HepG2 (cell line): Measurements from ENCODE around the gene ELOVL5. TPM values are rescaled to one million over a fixed set of nuclear protein-coding genes. Genes with fewer than 3 reads are reported as not detected.

ENCODE experiments used
- ATF7 ChIP-seq, 2 experiments: fragments of 450-650 bp in 1 of 2; sonication (generic) in 1 of 2; formaldehyde crosslinking in 1 of 2; IDR thresholded peaks; 2 replicates each; pipeline versions ENCODE4 v1.4.0 to v1.6.1; 2016 to 2020; ENCODE audit warnings: antibody characterized with exemption in 1 of 2, mild to moderate bottlenecking in 1 of 2, missing genetic modification reagents in 1 of 2
- CHD4 ChIP-seq: fragments of 200-600 bp; sonication (generic); IDR thresholded peaks from 2 replicates; pipeline ENCODE4 v1.7.0; 2017; ENCODE audit warnings: mild to moderate bottlenecking, low read length, borderline replicate concordance
- GFI1 ChIP-seq: sonication (generic); formaldehyde crosslinking; IDR thresholded peaks from 2 replicates; pipeline ENCODE4 v1.5.0; 2020; ENCODE audit warnings: missing genetic modification reagents, mild to moderate bottlenecking, borderline replicate concordance
- GTF3A ChIP-seq: sonication (generic); formaldehyde crosslinking; conservative IDR thresholded peaks from 2 replicates; pipeline ENCODE4 v1.4.0; 2020; ENCODE audit warnings: mild to moderate bottlenecking, missing genetic modification reagents
- GZF1 ChIP-seq: sonication (generic); formaldehyde crosslinking; IDR thresholded peaks from 2 replicates; pipeline ENCODE4 v1.5.1; 2020; ENCODE audit warnings: mild to moderate bottlenecking, missing genetic modification reagents
- HDAC1 ChIP-seq: sonication (generic); formaldehyde crosslinking; IDR thresholded peaks from 2 replicates; pipeline ENCODE4 v1.5.1; 2020; ENCODE audit warnings: mild to moderate bottlenecking, missing genetic modification reagents
- HMG20B ChIP-seq: conservative IDR thresholded peaks from 2 replicates; pipeline ENCODE4 v1.6.1; 2016; ENCODE audit warnings: missing genetic modification reagents, missing compliant biosample characterization
- JDP2 ChIP-seq: sonication (generic); formaldehyde crosslinking; IDR thresholded peaks from 2 replicates; pipeline ENCODE4 v1.8.1; 2022; ENCODE audit warnings: missing genetic modification reagents, borderline replicate concordance
- MAFF ChIP-seq: IDR thresholded peaks from 2 replicates; pipeline ENCODE4 v1.6.1; 2011; ENCODE audit warnings: low read depth, low read length, improper control_type of control experiment
- MTF2 ChIP-seq: sonication (generic); formaldehyde crosslinking; IDR thresholded peaks from 2 replicates; pipeline ENCODE4 v1.5.0; 2020; ENCODE audit warnings: missing genetic modification reagents, borderline replicate concordance
- MXD4 ChIP-seq: IDR thresholded peaks from 2 replicates; pipeline ENCODE4 v1.6.1; 2016; ENCODE audit warnings: mild to moderate bottlenecking, missing biosample characterization, missing genetic modification reagents
- NR2F6 ChIP-seq, 2 experiments: IDR thresholded peaks; 2 replicates each; pipeline ENCODE4 v1.6.1; 2016; ENCODE audit warnings: antibody characterized with exemption in 1 of 2, mild to moderate bottlenecking in 1 of 2
- RAD51 ChIP-seq: fragments of 450-650 bp; IDR thresholded peaks from 2 replicates; pipeline ENCODE4 v1.6.1; 2016; ENCODE audit warnings: borderline replicate concordance
- RXRB ChIP-seq: IDR thresholded peaks from 2 replicates; pipeline ENCODE4 v1.6.1; 2016; ENCODE audit warnings: borderline replicate concordance, missing genetic modification reagents, missing compliant biosample characterization
- SAP130 ChIP-seq: IDR thresholded peaks from 2 replicates; pipeline ENCODE4 v1.6.1; 2016; ENCODE audit warnings: low read depth
- SPEN ChIP-seq: sonication (generic); formaldehyde crosslinking; IDR thresholded peaks from 2 replicates; pipeline ENCODE4 v1.5.1; 2020; ENCODE audit warnings: low read depth, mild to moderate bottlenecking, missing genetic modification reagents
- SSRP1 ChIP-seq: IDR thresholded peaks from 2 replicates; pipeline ENCODE4 v1.6.1; 2016; ENCODE audit warnings: control low read depth
- ZNF441 ChIP-seq: sonication (generic); formaldehyde crosslinking; IDR thresholded peaks from 2 replicates; pipeline ENCODE4 v1.7.0; 2021; ENCODE audit warnings: missing genetic modification reagents, borderline replicate concordance
- ZNF510 ChIP-seq: sonication (generic); formaldehyde crosslinking; IDR thresholded peaks from 2 replicates; pipeline ENCODE4 v1.4.0; 2020; ENCODE audit warnings: low read depth, mild to moderate bottlenecking, missing genetic modification reagents
- ZNF670 ChIP-seq: sonication (generic); formaldehyde crosslinking; IDR thresholded peaks from 2 replicates; pipeline ENCODE4 v1.8.0; 2022; ENCODE audit warnings: mild to moderate bottlenecking, missing genetic modification reagents, borderline replicate concordance
- polyA plus RNA-seq, 8 experiments: library from polyadenylated mRNA; depleted of rRNA in 3 of 8; stranded (reverse) in 7 of 8; unstranded in 1 of 8; fragments of >200 nt; fragmentation: Illumina TruSeq in 4 of 8; extraction: Trizol in 4 of 8; gene quantifications; 2 replicates each; pipeline versions ENCODE4 v1.2.1 to v1.2.3, GENCODE V29; 2011 to 2016; ENCODE audit warnings: low read depth in 4 of 8, missing spikeins in 1 of 8, mixed read lengths in 1 of 8; ENCODE audit not compliant: insufficient read depth in 1 of 8
- total RNA-seq, 5 experiments: library from RNA; depleted of rRNA; stranded (reverse); fragments of >200 nt; fragmentation: Illumina TruSeq; extraction: Trizol; gene quantifications; 2 replicates each; pipeline ENCODE4 v1.2.3, GENCODE V29; 2016; ENCODE audit warnings: low read depth in 1 of 5
- TF ChIP-seq, protein P1 (sequence below): IDR thresholded peaks from 2 replicates; pipeline ENCODE4 v1.6.1; 2016; ENCODE audit warnings: low read depth, missing genetic modification reagents, missing compliant biosample characterization
- TF ChIP-seq, protein P2 (sequence below): sonication (generic); formaldehyde crosslinking; IDR thresholded peaks from 2 replicates; pipeline ENCODE4 v1.4.0; 2020; ENCODE audit warnings: missing genetic modification reagents; ENCODE audit errors: not compliant biosample characterization
- TF ChIP-seq, protein P3 (sequence below): sonication (generic); formaldehyde crosslinking; IDR thresholded peaks from 2 replicates; pipeline ENCODE4 v1.5.0; 2020; ENCODE audit warnings: missing genetic modification reagents, mild to moderate bottlenecking, borderline replicate concordance
- TF ChIP-seq, protein P4 (sequence below): sonication (generic); formaldehyde crosslinking; IDR thresholded peaks from 2 replicates; pipeline ENCODE4 v1.4.0; 2020; ENCODE audit warnings: missing genetic modification reagents

Gene ELOVL5
- total and polyA plus RNA-seq, 2 of the 13 experiments (the other 11 are each of a cell fraction or from before 2014, with no cell fraction given): 50.1 to 72.4 TPM

DNA sequence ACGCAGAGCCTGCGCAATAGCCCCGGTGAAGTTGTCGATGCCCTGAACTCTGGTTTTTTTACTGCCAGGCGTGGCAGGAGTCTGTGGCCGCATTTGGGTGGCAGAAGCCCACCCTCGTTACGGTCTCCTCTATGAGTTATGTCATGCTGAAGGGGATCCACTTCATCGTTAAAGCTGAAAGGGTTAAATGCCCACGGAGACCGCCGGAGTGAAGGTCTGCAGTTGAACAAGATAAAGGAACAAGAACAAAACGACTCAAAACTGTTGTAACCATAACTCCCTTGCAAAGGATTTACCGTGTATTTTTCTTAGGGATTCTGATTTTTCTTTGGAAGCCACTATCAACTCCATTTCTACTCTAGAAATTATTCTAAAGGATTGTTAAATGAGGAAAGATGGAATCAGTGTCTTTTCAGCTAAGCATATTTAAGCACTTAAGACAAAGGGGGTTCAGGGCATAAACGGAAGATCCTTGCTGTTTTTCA lies 501 bp upstream of the ELOVL5 start (continued):
- TF ChIP-seq, protein P1, sequence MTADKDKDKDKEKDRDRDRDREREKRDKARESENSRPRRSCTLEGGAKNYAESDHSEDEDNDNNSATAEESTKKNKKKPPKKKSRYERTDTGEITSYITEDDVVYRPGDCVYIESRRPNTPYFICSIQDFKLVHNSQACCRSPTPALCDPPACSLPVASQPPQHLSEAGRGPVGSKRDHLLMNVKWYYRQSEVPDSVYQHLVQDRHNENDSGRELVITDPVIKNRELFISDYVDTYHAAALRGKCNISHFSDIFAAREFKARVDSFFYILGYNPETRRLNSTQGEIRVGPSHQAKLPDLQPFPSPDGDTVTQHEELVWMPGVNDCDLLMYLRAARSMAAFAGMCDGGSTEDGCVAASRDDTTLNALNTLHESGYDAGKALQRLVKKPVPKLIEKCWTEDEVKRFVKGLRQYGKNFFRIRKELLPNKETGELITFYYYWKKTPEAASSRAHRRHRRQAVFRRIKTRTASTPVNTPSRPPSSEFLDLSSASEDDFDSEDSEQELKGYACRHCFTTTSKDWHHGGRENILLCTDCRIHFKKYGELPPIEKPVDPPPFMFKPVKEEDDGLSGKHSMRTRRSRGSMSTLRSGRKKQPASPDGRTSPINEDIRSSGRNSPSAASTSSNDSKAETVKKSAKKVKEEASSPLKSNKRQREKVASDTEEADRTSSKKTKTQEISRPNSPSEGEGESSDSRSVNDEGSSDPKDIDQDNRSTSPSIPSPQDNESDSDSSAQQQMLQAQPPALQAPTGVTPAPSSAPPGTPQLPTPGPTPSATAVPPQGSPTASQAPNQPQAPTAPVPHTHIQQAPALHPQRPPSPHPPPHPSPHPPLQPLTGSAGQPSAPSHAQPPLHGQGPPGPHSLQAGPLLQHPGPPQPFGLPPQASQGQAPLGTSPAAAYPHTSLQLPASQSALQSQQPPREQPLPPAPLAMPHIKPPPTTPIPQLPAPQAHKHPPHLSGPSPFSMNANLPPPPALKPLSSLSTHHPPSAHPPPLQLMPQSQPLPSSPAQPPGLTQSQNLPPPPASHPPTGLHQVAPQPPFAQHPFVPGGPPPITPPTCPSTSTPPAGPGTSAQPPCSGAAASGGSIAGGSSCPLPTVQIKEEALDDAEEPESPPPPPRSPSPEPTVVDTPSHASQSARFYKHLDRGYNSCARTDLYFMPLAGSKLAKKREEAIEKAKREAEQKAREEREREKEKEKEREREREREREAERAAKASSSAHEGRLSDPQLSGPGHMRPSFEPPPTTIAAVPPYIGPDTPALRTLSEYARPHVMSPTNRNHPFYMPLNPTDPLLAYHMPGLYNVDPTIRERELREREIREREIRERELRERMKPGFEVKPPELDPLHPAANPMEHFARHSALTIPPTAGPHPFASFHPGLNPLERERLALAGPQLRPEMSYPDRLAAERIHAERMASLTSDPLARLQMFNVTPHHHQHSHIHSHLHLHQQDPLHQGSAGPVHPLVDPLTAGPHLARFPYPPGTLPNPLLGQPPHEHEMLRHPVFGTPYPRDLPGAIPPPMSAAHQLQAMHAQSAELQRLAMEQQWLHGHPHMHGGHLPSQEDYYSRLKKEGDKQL: no peak
- no peak for TF ChIP-seq MTF2 (CRISPR knock-in tag)
- no peak for TF ChIP-seq RAD51
- TF ChIP-seq HDAC1 (CRISPR knock-in tag): peak; percentile 4; the same call in 1 of the 2 replicates
- TF ChIP-seq, protein P2, sequence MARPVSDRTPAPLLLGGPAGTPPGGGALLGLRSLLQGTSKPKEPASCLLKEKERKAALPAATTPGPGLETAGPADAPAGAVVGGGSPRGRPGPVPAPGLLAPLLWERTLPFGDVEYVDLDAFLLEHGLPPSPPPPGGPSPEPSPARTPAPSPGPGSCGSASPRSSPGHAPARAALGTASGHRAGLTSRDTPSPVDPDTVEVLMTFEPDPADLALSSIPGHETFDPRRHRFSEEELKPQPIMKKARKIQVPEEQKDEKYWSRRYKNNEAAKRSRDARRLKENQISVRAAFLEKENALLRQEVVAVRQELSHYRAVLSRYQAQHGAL (CRISPR knock-in tag): no peak
- TF ChIP-seq SAP130: no peak
- peak; percentile 70; the same call in 1 of the 2 replicates for TF ChIP-seq ZNF441 (CRISPR knock-in tag)
- TF ChIP-seq, protein P3, sequence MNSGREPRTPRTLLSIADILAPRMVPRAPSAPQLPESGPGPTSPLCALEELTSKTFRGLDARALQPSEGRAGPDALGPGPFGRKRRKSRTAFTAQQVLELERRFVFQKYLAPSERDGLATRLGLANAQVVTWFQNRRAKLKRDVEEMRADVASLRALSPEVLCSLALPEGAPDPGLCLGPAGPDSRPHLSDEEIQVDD: no peak
- TF ChIP-seq JDP2: no peak
- TF ChIP-seq CHD4: no peak
- no peak for TF ChIP-seq HMG20B (CRISPR knock-in tag)
- TF ChIP-seq, protein P4, sequence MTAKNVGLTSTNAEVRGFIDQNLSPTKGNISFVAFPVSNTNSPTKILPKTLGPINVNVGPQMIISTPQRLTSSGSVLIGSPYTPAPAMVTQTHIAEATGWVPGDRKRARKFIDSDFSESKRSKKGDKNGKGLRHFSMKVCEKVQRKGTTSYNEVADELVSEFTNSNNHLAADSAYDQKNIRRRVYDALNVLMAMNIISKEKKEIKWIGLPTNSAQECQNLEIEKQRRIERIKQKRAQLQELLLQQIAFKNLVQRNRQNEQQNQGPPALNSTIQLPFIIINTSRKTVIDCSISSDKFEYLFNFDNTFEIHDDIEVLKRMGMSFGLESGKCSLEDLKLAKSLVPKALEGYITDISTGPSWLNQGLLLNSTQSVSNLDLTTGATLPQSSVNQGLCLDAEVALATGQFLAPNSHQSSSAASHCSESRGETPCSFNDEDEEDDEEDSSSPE: no peak
- no peak for TF ChIP-seq GTF3A (CRISPR knock-in tag)
- TF ChIP-seq GFI1 (CRISPR knock-in tag): peak; percentile 38; the same call in 1 of the 2 replicates
- peak; percentile 14; the same call in 1 of the 2 replicates for TF ChIP-seq ZNF510
- no peak for TF ChIP-seq ATF7 (IDR thresholded peaks at IDR 0.05)
- no peak for TF ChIP-seq ATF7 (CRISPR knock-in tag; IDR thresholded peaks at IDR 0.05)
- no peak for TF ChIP-seq GZF1 (CRISPR knock-in tag)
- no peak for TF ChIP-seq MXD4 (CRISPR knock-in tag)
- TF ChIP-seq NR2F6 (IDR thresholded peaks at IDR 0.05): no peak
- no peak for TF ChIP-seq NR2F6 (CRISPR knock-in tag; IDR thresholded peaks at IDR 0.05)
- peak; percentile 87; the same call in 1 of the 2 replicates for TF ChIP-seq ZNF670
- no peak for TF ChIP-seq SSRP1
- peak; percentile 7; the same call in 1 of the 2 replicates for TF ChIP-seq RXRB (CRISPR knock-in tag)
- no peak for TF ChIP-seq SPEN (CRISPR knock-in tag)
- no peak for TF ChIP-seq MAFF
